Measurements from ENCODE around the gene PTPN5.

DNA sequence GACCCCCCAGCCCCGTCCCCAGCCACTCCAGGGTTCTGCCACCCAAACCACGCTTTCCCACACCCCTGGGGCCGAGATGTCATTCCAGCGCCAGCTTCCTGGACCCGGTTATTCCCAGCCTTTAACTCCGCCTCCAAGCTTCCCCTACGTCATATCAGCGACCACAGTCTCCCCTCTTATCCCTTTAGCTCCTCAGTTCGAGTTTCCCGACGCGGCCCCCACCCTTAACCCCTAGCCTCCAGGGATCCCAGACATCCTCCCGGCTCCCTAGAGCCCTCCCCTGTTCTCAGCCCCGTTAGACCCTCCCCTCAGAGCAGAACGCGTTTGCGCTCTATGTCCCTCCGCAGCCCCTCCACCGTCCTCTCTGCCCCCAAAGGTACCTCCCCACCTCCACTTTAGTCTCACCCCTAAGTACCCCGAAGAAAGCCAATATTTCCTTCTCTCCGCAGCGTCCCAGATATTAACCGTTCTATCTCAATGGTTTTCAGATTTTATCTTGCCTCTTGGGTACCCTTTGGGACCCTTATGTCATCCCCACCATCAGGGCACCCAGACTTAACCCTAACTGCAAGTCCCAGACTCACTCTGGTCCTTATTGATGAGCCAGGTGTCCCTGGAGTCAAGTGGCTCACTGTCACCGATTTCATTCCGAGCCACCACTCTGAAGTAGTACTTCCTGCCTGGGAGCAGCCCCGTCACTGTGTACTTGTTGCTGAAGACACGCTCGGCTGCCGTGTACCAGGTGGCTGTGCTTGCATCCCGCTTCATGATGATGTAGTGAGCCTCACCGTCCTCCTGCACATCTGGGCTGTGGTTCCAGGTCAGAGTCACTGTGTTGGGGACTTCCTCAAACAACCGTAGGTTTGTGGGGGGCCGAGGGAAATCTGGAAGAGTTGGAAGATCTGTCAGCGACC, 85.0 kb downstream of the PTPN5 start:
- TF ChIP-seq EZH2 (IDR thresholded peaks at IDR 0.05) (no peak), MAX (IDR thresholded peaks at IDR 0.05) (no peak), EGR1 (IDR thresholded peaks at IDR 0.05; ENCODE audit: low read depth) (no peak), POLR2AphosphoS5 (IDR thresholded peaks at IDR 0.05; ENCODE audit: low read depth, low read length) (no peak), RAD21 (IDR thresholded peaks at IDR 0.05; ENCODE audit: low read depth) (no peak), CEBPB (IDR thresholded peaks at IDR 0.05; ENCODE audit: low read depth) (no peak), SRF (IDR thresholded peaks at IDR 0.05; ENCODE audit: low read depth) (no peak), POLR2A (IDR thresholded peaks at IDR 0.05; ENCODE audit: borderline replicate concordance, extremely low read depth, insufficient read depth, insufficient read length) (no peak)
- TF ChIP-seq, protein P1, sequence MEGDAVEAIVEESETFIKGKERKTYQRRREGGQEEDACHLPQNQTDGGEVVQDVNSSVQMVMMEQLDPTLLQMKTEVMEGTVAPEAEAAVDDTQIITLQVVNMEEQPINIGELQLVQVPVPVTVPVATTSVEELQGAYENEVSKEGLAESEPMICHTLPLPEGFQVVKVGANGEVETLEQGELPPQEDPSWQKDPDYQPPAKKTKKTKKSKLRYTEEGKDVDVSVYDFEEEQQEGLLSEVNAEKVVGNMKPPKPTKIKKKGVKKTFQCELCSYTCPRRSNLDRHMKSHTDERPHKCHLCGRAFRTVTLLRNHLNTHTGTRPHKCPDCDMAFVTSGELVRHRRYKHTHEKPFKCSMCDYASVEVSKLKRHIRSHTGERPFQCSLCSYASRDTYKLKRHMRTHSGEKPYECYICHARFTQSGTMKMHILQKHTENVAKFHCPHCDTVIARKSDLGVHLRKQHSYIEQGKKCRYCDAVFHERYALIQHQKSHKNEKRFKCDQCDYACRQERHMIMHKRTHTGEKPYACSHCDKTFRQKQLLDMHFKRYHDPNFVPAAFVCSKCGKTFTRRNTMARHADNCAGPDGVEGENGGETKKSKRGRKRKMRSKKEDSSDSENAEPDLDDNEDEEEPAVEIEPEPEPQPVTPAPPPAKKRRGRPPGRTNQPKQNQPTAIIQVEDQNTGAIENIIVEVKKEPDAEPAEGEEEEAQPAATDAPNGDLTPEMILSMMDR (IDR thresholded peaks at IDR 0.05 in 2 of 3, conservative IDR thresholded peaks at IDR 0.05 in 1 of 3; ENCODE audit: borderline replicate concordance in 1 of 3, insufficient read depth in 1 of 3, low read depth in 2 of 3, low read length in 2 of 3) = no peak
- TF ChIP-seq, protein P2, sequence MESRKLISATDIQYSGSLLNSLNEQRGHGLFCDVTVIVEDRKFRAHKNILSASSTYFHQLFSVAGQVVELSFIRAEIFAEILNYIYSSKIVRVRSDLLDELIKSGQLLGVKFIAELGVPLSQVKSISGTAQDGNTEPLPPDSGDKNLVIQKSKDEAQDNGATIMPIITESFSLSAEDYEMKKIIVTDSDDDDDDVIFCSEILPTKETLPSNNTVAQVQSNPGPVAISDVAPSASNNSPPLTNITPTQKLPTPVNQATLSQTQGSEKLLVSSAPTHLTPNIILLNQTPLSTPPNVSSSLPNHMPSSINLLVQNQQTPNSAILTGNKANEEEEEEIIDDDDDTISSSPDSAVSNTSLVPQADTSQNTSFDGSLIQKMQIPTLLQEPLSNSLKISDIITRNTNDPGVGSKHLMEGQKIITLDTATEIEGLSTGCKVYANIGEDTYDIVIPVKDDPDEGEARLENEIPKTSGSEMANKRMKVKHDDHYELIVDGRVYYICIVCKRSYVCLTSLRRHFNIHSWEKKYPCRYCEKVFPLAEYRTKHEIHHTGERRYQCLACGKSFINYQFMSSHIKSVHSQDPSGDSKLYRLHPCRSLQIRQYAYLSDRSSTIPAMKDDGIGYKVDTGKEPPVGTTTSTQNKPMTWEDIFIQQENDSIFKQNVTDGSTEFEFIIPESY (IDR thresholded peaks at IDR 0.05; ENCODE audit: extremely low read depth, insufficient replicate concordance, low read length) = no peak
